Endothelial cell of umbilical vein (primary cell): Measurements from ENCODE around the gene NABP1. TPM values are rescaled to one million over a fixed set of nuclear protein-coding genes. Genes with fewer than 3 reads are reported as not detected.

Experiments
- BruUV-seq: library from RNA; stranded (reverse); fragments of 400-500 nt; replicated peaks from 2 replicates; lab custom pipeline; 2021; lab: Mats Ljungman, UMichigan
- CTCF ChIA-PET: fragments of 300-600, 350-600 bp; sonication (Branson Sonifier 250); formaldehyde crosslinking; loops from one replicate; lab custom pipeline; 2021; ENCODE audit warnings: antibody characterized with exemption, inconsistent platforms; lab: Charles Lee
- POLR2A ChIA-PET: fragments of 300-600, 350-600 bp; sonication (Branson Sonifier 250); formaldehyde crosslinking; loops from one replicate; lab custom pipeline; 2021; ENCODE audit warnings: antibody characterized with exemption, inconsistent platforms; lab: Charles Lee
- DNase-seq: peaks from one replicate; pipeline ENCODE4 v3.0.0-alpha.2; 2011; ENCODE audit warnings: low read depth, low spot score
- FAIRE-seq: peaks from 2 replicates; lab custom pipeline; 2011; peaks lifted over from hg19 to GRCh38; lab: Jason Lieb, UNC
- H2AFZ ChIP-seq: 2 replicates; pipeline ENCODE4 v1.6.0; 2012; ENCODE audit warnings: low read depth, low read length, control low read depth, inconsistent platforms
- H3K27ac ChIP-seq: 2 replicates; pipeline ENCODE4 v1.5.1; 2011; ENCODE audit warnings: low read depth, mild to moderate bottlenecking, control low read depth, low read length, moderate library complexity; ENCODE audit not compliant: insufficient read depth
- H3K27me3 ChIP-seq, 2 experiments: 2 replicates each; pipeline versions ENCODE4 v1.6.0 to v1.6.1; 2011; ENCODE audit warnings: low read length in 2 of 2, mixed read lengths in 1 of 2; ENCODE audit not compliant: control insufficient read depth in 2 of 2, insufficient read depth in 2 of 2
- H3K36me3 ChIP-seq, 2 experiments: 2 replicates in 1 of 2; 3 replicates in 1 of 2; pipeline ENCODE4 v1.5.1; 2011; ENCODE audit warnings: low read length in 2 of 2, mild to moderate bottlenecking in 1 of 2, moderate library complexity in 1 of 2; ENCODE audit not compliant: control insufficient read depth in 2 of 2, insufficient read depth in 2 of 2; ENCODE audit errors: extremely low read depth in 1 of 2
- H3K4me1 ChIP-seq: 3 replicates; pipeline ENCODE4 v1.5.1; 2011; ENCODE audit warnings: mild to moderate bottlenecking, low read length; ENCODE audit not compliant: control insufficient read depth, insufficient read depth; ENCODE audit errors: extremely low read depth
- H3K4me2 ChIP-seq: 2 replicates; pipeline ENCODE4 v1.6.1; 2011; ENCODE audit warnings: low read length, control low read depth, mixed read lengths; ENCODE audit not compliant: insufficient read depth
- H3K4me3 ChIP-seq, 3 experiments: fragments of 200-600 bp in 1 of 3; sonication (generic), shearing (Covaris generic) in 1 of 3; replicated peaks in 1 of 3; 2 replicates each; pipeline ENCODE4 v1.5.1; 2011 to 2016; ENCODE audit warnings: control low read depth in 3 of 3, low read length in 3 of 3, mild to moderate bottlenecking in 2 of 3, inconsistent platforms in 1 of 3, low read depth in 1 of 3, moderate library complexity in 1 of 3; ENCODE audit not compliant: insufficient read depth in 1 of 3
- H3K79me2 ChIP-seq: 2 replicates; pipeline ENCODE4 v1.6.0; 2012; ENCODE audit warnings: low read length, inconsistent platforms; ENCODE audit not compliant: control insufficient read depth, insufficient read depth
- H3K9ac ChIP-seq: replicated peaks from 2 replicates; pipeline ENCODE3; 2011; ENCODE audit warnings: low read length, control low read depth; ENCODE audit not compliant: insufficient read depth; ENCODE audit errors: extremely low read depth
- H3K9me1 ChIP-seq: replicated peaks from 3 replicates; pipeline ENCODE4 v1.6.0; 2011; ENCODE audit warnings: mild to moderate bottlenecking, low read length; ENCODE audit not compliant: control insufficient read depth, insufficient read depth; ENCODE audit errors: extremely low read depth
- H3K9me3 ChIP-seq: replicated peaks from 2 replicates; pipeline ENCODE4 v1.5.1; 2012; ENCODE audit warnings: low read length, inconsistent platforms; ENCODE audit not compliant: control insufficient read depth, insufficient read depth
- H4K20me1 ChIP-seq: replicated peaks from 2 replicates; pipeline ENCODE3; 2011; ENCODE audit warnings: mild to moderate bottlenecking, low read length; ENCODE audit not compliant: control insufficient read depth, insufficient read depth; ENCODE audit errors: extremely low read depth
- CTCF ChIP-seq, 2 donors: IDR thresholded peaks; 1 replicate in 1 of 2; 2 replicates in 1 of 2; pipeline ENCODE4 v1.5.1; 2011; ENCODE audit warnings: low read length in 2 of 2, mild to moderate bottlenecking in 2 of 2, moderate library complexity in 2 of 2, control low read depth in 1 of 2, inconsistent platforms in 1 of 2, low read depth in 1 of 2; ENCODE audit not compliant: insufficient read depth in 1 of 2; ENCODE audit errors: extremely low read depth in 1 of 2
- EZH2 ChIP-seq: IDR thresholded peaks from 2 replicates; pipeline ENCODE4 v1.6.1; 2012; ENCODE audit warnings: borderline replicate concordance, low read depth, mild to moderate bottlenecking, moderate library complexity, low read length, inconsistent platforms; ENCODE audit not compliant: severe bottlenecking
- FOS ChIP-seq: IDR thresholded peaks from 2 replicates; pipeline ENCODE4 v1.6.1; 2011; ENCODE audit warnings: mild to moderate bottlenecking, low read length, moderate library complexity, borderline replicate concordance; ENCODE audit not compliant: insufficient read depth
- GATA2 ChIP-seq: IDR thresholded peaks from 2 replicates; pipeline ENCODE4 v1.7.0; 2011; ENCODE audit warnings: low read depth, mild to moderate bottlenecking, moderate library complexity, mixed read lengths, low read length; ENCODE audit not compliant: insufficient read length, insufficient read depth
- JUN ChIP-seq: IDR thresholded peaks from 2 replicates; pipeline ENCODE4 v1.6.1; 2011; ENCODE audit warnings: borderline replicate concordance, low read depth; ENCODE audit not compliant: insufficient read length, insufficient read depth
- MAX ChIP-seq: IDR thresholded peaks from 2 replicates; pipeline ENCODE4 v1.6.1; 2011; ENCODE audit not compliant: insufficient read depth, insufficient read length
- MYC ChIP-seq: IDR thresholded peaks from one replicate; pipeline ENCODE4 v1.6.1; 2011; ENCODE audit warnings: mild to moderate bottlenecking, low read depth, low read length
- POLR2A ChIP-seq: IDR thresholded peaks from 2 replicates; pipeline ENCODE4 v1.6.1; 2012; ENCODE audit warnings: low read depth, mild to moderate bottlenecking, control low read depth, low read length
- POLR2AphosphoS5 ChIP-seq: IDR thresholded peaks from 2 replicates; pipeline ENCODE4 v1.6.1; 2012; ENCODE audit warnings: low read depth, mild to moderate bottlenecking, control low read depth, low read length, moderate library complexity; ENCODE audit not compliant: insufficient read depth
- dilution Hi-C: fragments of 300-500 bp; cut with MboI; formaldehyde crosslinking; loops from one replicate; pipeline ENCODE4 v1.15.0; 2019; ENCODE audit warnings: low sequenced_read_pairs; ENCODE audit not compliant: extremely low pct_ligation_motif_present
- intact Hi-C: fragments of 100-400 bp; cut with micrococcal nuclease; formaldehyde crosslinking; loops from one replicate; pipeline ENCODE4 v1.10.0; 2022
- polyA plus RNA-seq, 4 experiments: library from polyadenylated mRNA; depleted of rRNA in 3 of 4; stranded (reverse) in 3 of 4; unstranded in 1 of 4; fragments of >200 nt; gene quantifications; 2 replicates each; pipeline versions ENCODE4 v1.2.1 to v1.2.3, GENCODE V29; 2011 to 2012; ENCODE audit warnings: missing spikeins in 1 of 4
- total RNA-seq: library from RNA; stranded (reverse); gene quantifications from 2 replicates; pipeline ENCODE4 v1.2.3, GENCODE V29; 2021

NABP1 gene
- total and polyA plus RNA-seq, 2 donors (not counting 3 experiments of a cell fraction or from before 2014, with no cell fraction given) = 14.7 to 47.6 TPM

- H2AFZ ChIP-seq = no peak overlapping the region
- H3K27ac ChIP-seq = no peak overlapping the region
- H3K4me2 ChIP-seq = no peak overlapping the region
- H3K9ac ChIP-seq = no peak overlapping the region
- no peak overlapping the region for H3K4me3 ChIP-seq
- POLR2A ChIA-PET = no interaction called here
- CTCF ChIA-PET = no interaction called here
- TF ChIP-seq MYC (no peak), EZH2 (no peak), FOS (no peak), POLR2AphosphoS5 (no peak), CTCF (IDR thresholded peaks at IDR 0.05; ENCODE audit: extremely low read depth in 1 of 2, insufficient read depth in 1 of 2, low read depth in 1 of 2, low read length in 2 of 2) (no peak), JUN (no peak), POLR2A (no peak), GATA2 (no peak), MAX (no peak)
- no peaks in the 10 kb centered on the region for H4K20me1 ChIP-seq
- no peak for FAIRE-seq
- DNase-seq = no peak
- H3K9me1 ChIP-seq = no peaks in the 10 kb centered on the region
- H3K4me1 ChIP-seq = peaks cover 11% of the 10 kb centered on the region
- BruUV-seq = no TSS peak
- no peaks in the 10 kb centered on the region for H3K79me2 ChIP-seq
- H3K27me3 ChIP-seq = no peaks in the 10 kb centered on the region
- dilution Hi-C loops (no loop called here), intact Hi-C loops (no loop called here)
- H3K9me3 ChIP-seq = no peaks in the 10 kb centered on the region
- H3K36me3 ChIP-seq = no peaks in the 10 kb centered on the region
These were observed 47.8 kb upstream of the NABP1 start for GRCh38 chr2:191629976-191630712.
